ENCODE results near the gene KIAA1755.

KIAA1755 gene

DNA sequence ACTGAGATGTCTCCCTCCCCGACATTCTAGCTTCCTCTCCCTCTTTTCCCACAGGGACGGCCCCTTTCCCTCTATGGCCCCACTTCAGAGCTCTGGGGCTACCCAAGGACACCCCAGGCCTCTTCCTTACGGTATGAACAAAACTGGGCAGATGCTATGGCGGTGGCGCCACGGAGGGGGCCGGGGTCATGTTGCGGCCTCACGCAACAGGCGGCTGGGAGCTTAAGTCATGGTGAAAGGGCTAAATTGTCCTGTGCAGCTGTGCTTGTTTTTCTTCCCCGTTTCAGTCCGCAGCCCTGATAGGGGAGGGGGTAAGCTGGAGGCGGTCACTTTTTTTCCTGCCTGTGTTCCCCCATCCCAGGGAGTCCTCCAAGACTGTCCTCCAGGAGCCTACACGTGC lies 17.6 kb upstream of the KIAA1755 start:
- peak in 1 of 2 donors; percentile 54 for DNase-seq
- no peak overlapping the region for H3K27ac ChIP-seq

DNA sequence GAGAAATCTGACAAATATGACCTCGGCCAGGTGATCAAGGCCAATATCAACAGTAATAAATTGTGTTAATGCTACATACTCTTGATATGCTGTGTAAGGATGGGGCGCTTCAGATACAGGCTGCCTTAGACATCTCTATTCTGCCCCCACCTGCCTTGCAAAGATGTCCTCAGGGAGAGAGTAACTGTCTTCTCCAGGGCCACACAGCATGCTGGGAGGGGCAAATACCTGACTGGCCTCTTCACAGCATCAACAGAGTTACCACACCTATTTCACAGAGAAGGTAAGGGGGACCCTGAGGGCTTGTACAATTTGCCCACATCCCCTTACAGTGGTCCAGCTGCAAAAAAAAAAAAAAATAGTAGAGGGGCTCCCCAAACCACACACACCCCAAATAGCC lies 17.2 kb upstream of the KIAA1755 start:
- Histone ChIP-seq H3K4me1 (peaks cover 0 to 19% (median 8%) of the 10 kb centered on the region in 4 donors), H3K27me3 (no peaks in the 10 kb centered on the region), H3K36me3 (no peaks in the 10 kb centered on the region), H3K27ac (no peak overlapping the region), H3K9me3 (no peaks in the 10 kb centered on the region), H3K4me3 (no peak overlapping the region)
- peak in 1 of 2 donors; percentile 27 for DNase-seq
- intact Hi-C loops (cut with DNase I; ENCODE audit: low total_unique reads), result no loop called here
- TF ChIP-seq, protein P1, sequence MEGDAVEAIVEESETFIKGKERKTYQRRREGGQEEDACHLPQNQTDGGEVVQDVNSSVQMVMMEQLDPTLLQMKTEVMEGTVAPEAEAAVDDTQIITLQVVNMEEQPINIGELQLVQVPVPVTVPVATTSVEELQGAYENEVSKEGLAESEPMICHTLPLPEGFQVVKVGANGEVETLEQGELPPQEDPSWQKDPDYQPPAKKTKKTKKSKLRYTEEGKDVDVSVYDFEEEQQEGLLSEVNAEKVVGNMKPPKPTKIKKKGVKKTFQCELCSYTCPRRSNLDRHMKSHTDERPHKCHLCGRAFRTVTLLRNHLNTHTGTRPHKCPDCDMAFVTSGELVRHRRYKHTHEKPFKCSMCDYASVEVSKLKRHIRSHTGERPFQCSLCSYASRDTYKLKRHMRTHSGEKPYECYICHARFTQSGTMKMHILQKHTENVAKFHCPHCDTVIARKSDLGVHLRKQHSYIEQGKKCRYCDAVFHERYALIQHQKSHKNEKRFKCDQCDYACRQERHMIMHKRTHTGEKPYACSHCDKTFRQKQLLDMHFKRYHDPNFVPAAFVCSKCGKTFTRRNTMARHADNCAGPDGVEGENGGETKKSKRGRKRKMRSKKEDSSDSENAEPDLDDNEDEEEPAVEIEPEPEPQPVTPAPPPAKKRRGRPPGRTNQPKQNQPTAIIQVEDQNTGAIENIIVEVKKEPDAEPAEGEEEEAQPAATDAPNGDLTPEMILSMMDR (IDR thresholded peaks at IDR 0.05), result no peak

More for the DNA sequence above, 17.6 kb upstream of the KIAA1755 start:
- H3K36me3 ChIP-seq, result no peaks in the 10 kb centered on the region
- TF ChIP-seq, protein P1 (IDR thresholded peaks at IDR 0.05), result no peak
- no peak overlapping the region for H3K4me3 ChIP-seq
- H3K9me3 ChIP-seq, result no peaks in the 10 kb centered on the region
- no peaks in the 10 kb centered on the region for H3K27me3 ChIP-seq
- intact Hi-C loops (cut with DNase I; ENCODE audit: low total_unique reads), result no loop called here
- H3K4me1 ChIP-seq, result peaks cover 0 to 15% (median 6%) of the 10 kb centered on the region in 4 donors

DNA sequence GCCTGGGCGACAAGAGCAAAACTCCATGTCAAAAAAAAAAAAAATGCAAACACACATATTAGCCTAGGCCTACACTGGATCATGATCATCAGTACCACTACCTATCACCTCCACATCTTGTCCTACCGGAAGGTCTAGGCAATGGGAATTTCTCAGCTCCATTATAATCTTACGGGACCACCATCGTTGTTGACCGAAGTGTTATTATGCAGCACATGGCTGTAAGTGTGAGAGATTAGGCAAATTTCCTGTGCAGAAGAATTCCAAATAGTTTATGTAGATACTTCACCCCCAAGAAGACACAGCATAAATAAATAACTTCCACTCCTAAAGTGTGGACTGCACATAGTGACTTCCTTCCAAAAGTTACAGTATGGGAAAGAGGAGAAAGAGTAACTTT lies 16.8 kb upstream of the KIAA1755 start:
- Histone ChIP-seq H3K4me1 (peaks cover 0 to 23% (median 10%) of the 10 kb centered on the region in 4 donors), H3K36me3 (no peaks in the 10 kb centered on the region), H3K9me3 (no peaks in the 10 kb centered on the region), H3K27me3 (no peaks in the 10 kb centered on the region), H3K27ac (no peak overlapping the region), H3K4me3 (no peak overlapping the region)
- DNase-seq, result no peak
- TF ChIP-seq, protein P1 (IDR thresholded peaks at IDR 0.05), result no peak
- intact Hi-C loops (cut with DNase I; ENCODE audit: low total_unique reads), result no loop called here

DNA sequence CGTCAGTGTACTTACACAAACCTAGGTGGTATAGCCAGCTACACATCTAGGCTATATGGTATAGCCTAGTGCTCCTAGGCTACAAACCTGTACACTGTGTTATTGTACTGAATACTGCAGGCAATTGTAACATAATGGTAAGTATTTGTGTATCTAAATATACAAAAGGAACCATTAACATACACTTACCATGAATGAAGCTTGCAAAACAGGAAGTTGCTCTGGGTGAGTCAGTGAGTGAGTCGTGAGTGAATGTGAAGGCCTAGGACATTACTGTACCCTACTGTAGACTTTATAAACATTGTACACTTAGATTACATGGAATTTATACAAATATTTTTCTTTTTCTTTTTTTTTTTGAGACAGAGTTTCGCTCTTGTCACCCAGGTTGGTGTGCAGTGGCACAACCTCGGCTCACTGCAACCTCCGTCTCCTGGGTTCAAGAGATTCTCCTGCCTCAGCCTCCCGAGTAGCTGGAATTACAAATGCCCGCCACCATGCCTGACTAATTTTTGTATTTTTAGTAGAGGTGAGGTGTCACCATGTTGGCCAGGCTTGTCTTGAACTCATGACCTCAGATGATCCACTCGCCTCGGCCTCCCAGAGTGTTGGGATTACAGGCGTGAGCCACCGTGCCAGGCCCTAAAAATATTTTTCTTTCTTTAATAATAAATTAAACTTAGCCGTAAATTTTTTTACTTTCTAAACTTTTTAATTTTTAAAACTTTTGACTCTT lies 15.4 kb upstream of the KIAA1755 start:
- intact Hi-C loops (cut with DNase I; ENCODE audit: low total_unique reads), result no loop called here
- Histone ChIP-seq H3K27ac (no peak overlapping the region), H3K4me3 (no peak overlapping the region), H3K36me3 (no peaks in the 10 kb centered on the region), H3K27me3 (no peaks in the 10 kb centered on the region), H3K4me1 (peaks cover 0 to 36% (median 20%) of the 10 kb centered on the region in 4 donors), H3K9me3 (no peaks in the 10 kb centered on the region)
- peak in 1 of 2 donors; percentile 19 for DNase-seq
- TF ChIP-seq, protein P1 (IDR thresholded peaks at IDR 0.05), result no peak

DNA sequence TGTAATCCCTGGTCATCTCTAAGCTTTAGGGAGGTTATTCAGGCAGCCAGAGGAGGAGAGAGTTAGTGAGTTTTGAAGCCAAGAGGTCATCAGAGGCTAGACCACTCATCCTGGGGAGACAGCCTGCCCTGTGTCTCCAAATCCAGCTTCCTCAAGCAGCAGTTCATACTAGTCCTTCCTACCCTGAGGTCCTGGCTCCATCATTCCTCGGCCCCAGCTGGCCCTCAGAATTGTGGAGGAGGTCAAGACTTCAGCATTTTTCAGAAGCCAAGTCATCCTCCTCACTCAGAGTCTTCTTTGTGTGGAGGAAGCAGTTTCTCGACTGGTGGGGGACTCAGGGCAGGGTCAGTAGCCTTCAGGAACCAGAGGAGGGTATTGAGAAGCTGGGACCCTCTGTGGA lies 12.4 kb upstream of the KIAA1755 start:
- H3K9me3 ChIP-seq, result no peaks in the 10 kb centered on the region
- H3K27me3 ChIP-seq, result no peaks in the 10 kb centered on the region
- intact Hi-C loops (cut with DNase I; ENCODE audit: low total_unique reads), result no loop called here
- H3K36me3 ChIP-seq, result no peaks in the 10 kb centered on the region
- TF ChIP-seq, protein P1 (IDR thresholded peaks at IDR 0.05), result no peak
- H3K4me3 ChIP-seq, result no peak overlapping the region
- H3K4me1 ChIP-seq, result peaks cover 0 to 42% (median 22%) of the 10 kb centered on the region in 4 donors
- peak in 1 of 2 donors; percentile 62 for DNase-seq
- peak overlapping the region; percentile 48 to 51 for H3K27ac ChIP-seq

Data from tibial artery (tissue), 4 donors.